Right hindlimb (tissue), 1 donor: ENCODE data around the gene PKHD1.

Source experiments
- DNase-seq: peaks from one replicate; pipeline ENCODE4 v3.0.0-alpha.2; 2018

The PKHD1 gene, protein sequence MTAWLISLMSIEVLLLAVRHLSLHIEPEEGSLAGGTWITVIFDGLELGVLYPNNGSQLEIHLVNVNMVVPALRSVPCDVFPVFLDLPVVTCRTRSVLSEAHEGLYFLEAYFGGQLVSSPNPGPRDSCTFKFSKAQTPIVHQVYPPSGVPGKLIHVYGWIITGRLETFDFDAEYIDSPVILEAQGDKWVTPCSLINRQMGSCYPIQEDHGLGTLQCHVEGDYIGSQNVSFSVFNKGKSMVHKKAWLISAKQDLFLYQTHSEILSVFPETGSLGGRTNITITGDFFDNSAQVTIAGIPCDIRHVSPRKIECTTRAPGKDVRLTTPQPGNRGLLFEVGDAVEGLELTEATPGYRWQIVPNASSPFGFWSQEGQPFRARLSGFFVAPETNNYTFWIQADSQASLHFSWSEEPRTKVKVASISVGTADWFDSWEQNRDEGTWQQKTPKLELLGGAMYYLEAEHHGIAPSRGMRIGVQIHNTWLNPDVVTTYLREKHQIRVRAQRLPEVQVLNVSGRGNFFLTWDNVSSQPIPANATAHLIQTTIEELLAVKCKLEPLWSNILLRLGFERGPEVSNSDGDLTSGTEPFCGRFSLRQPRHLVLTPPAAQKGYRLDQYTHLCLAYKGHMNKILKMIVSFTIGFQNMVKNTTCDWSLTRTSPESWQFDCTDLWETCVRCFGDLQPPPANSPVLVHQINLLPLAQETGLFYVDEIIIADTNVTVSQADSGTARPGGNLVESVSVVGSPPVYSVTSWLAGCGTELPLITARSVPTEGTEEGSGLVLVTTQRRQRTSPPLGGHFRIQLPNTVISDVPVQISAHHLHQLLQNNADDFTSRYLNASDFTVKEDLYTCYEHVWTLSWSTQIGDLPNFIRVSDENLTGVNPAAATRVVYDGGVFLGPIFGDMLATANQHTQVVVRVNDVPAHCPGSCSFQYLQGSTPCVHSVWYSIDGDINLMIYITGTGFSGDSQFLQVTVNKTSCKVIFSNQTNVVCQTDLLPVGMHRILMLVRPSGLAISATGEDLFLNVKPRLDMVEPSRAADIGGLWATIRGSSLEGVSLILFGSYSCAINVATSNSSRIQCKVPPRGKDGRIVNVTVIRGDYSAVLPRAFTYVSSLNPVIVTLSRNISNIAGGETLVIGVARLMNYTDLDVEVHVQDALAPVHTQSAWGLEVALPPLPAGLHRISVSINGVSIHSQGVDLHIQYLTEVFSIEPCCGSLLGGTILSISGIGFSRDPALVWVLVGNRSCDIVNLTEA (N-terminal part only)

DNA sequence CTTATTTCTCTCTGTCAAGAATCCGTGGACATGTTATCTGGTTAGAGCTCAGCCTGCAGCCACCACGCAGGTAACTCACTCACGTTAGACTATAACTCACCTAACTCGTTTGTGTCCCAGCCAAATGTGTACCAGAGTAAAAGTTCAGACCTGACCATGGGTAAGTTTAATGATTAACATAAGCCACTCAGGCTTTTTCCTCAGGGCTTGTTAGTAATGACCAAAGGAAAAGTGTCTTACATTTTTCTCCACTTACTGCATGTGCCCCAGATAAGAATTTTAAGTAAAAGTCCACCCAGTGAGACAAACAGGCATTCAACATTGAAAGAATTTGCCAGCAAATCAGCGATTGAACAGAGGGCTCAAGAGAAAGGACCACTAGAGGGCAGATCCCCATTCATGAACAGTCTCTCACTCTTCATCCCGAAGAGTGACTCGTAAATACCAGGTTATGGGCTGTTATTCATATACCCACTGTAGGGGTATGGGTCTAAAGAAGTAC is at the start of gene PKHD1:
Gene PKHD1, minus strand, starts transcription at position 116 of the 502 bp plus-strand sequence. CDS start 2,680 bp downstream, outside the sequence.
- DNase-seq, result no peak

DNA sequence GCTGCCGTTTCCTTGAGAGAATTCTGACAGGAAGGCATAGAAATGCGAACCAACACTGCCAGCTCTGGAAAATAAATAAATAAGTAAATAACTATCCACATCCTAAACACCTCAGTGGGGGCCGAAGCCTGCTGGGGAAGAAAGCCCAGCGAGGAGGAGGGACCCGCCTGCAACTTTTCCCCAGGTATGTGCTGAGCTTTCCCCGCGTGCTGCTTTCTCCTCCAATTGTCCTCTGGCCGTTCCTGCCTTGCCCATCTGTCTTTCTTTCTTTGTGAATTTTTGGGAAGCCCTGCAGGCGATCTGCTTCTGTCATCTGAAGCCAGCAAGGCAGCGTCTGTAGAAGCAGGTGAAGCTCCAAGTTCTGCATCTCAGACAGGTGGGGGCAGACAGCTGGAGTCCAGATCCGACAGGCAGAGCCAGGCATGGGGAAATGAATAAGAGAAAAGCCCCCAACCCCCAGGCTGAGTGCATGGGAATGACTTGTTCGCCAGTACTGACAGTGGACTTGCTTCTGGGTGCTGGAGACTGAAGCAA is 49.6 kb upstream of the PKHD1 start:
- no peak for DNase-seq

DNA sequence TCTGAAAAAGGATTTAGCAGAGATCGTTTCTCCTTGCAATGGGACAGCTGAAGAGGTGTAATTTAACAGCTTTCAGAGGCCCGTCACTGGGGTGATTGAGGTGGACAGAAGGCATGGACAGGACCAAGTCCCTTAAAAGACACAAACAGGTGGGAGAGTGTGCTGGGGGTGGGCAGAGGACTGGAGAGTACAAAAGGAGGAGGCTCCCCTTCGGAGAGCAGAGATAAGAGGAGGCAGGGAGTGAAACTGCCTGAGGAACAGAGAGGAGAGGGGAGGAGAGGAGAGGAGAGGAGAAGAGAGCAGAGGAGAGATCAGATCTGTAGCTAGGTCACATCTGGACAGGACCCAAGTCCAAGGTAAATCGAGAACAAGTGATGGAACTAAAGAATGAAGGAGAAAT is 48.6 kb upstream of the PKHD1 start:
- DNase-seq, result peak; percentile 60

DNA sequence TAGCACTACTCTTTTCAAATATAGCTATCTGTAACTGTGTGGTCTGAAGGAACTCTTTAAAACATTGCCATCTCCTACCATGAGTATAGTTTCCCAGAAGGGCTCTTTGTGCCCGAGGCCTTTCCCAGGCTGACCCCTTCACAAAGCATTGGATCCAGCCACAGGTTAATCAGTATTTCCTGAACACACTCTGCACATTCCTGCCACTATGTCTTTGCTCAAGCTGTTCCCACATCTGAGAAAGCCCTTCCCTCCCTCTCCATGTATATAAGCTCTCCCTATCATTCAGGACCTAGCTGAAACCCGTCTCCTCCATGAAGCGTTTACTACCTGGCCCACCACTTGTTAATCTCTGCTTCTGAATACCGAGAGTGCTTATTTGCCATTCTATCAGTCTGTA is 47.8 kb upstream of the PKHD1 start:
- DNase-seq, result no peak

DNA sequence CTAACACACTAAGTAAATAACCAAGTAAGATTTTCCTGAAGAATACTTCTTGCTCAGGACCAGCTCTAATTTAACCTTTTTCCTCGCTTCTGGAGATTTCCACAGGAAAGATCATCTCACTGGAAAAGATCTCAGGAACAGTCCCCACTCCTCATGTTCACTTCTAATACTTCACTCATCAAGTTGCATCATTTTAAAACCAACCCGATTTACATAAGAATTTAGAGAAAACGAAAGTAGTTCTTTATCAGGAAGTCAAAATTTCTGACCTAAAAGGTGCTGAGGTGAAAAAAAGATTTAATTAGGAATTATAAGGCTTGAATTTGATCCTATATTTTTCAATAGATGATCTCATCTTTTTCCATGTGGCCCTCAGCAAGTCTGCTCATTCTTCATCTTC is 46.6 kb upstream of the PKHD1 start:
- no peak for DNase-seq

DNA sequence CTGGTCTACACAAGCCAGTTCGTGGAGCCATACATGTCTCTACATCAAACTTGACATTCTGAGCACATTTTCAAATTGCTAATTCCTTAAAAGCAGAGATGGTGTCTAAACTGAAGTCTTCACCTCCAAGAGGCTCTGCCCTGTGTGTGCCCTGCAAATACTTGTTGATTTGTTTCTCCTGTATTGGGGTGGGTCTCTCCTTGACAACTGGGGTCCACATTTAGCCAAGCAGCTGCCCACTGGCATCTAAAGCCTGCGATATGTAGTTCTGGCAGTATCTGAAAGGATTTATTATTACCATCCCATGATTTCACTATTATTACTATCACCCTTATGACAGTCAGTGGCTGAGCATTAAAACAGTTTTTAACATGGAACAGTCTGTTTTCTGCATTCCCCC is 45.9 kb upstream of the PKHD1 start:
- DNase-seq, result no peak

DNA sequence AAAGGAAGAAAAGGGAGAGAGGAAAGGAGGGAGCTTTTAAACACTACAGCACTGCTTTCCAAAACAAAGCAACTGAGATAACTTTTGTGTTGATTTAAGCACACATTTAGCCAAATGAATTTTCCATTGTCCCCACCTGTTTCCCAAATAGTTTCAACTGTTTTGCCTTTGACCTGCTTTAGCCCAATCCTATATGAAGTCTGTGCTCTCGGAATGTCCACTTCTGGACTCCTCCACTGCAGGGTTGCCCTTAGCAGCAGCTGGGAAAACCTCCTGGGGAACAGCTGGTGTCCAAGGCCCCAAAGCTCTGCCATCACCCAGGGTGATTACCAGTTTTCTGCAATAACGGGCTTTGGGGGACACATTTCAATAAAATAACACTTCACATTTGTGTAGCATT is 44.9 kb upstream of the PKHD1 start:
- DNase-seq, result no peak

DNA sequence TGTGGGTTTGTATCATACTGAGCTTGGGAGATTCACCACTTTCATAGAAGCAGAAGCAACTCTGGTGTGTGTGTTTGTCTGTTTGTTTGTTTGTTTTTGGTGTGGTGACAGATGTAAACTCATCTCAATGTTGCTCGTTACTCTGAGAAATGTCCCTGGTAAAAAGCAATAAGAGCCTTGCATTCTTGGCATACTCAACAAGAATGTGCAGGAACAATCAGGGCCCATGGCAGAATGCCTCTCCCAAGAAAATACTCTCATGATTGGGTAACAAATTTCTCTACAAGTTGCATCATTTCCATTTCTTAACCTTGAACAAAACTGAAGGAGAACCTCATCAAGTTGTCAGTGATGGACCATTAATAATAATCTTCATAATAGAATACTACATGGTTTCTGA is 43.0 kb upstream of the PKHD1 start:
- no peak for DNase-seq

DNA sequence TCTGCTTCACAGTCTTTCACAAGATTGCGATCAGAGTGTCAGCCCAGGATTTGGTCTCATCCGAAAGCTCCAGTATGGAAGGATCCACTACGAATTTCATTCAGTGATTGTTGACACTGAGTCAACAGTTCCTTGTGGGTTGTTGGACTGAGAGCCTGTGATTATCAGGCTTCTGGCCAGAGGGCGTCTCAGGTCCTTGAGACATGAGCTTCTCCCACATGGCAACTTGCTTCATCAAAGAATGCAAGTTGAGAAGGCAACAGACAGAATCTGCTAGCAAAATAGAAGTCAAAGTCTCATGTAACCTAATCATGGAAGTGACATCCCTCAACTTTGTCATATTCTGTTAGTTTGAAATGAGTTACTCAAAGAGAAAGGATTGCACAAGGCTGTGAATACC is 40.5 kb upstream of the PKHD1 start:
- no peak for DNase-seq

DNA sequence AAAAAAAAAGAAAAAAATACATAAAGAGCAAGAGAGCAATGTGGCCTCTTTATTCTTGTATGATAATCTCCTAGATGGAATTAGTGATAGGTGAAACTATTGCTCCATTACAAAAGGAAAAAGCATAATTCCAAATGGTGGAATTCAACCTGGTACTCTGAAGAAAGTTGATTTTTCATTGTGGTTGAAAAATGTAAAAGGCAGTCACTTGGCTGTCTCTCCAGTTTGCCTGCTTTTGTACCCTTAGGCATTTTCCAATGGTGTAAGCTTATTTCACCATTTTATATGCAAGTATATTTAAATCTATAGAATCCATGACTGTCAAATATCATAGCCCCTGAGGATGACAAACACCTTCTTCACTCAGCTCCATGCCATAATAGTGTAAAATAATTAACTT is 38.8 kb upstream of the PKHD1 start:
- DNase-seq, result no peak

DNA sequence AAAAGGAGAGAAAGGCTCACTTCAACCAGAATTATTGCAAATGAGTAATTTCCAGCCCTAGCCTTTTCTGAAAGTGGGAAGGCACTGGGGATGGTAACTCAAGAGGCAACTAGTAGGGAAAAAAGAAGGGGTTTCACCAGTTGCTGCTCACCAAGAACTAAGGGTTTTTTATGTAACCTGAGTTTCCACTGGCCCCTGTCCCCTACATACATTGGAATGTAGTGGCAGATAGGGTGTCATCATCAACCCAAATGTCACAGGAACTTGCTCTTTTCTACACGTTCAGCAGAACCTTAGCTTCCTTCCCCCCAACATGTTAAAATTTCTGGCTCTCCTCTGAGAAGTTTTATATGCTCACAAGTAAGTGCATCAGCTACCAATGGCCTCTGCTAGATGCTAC is 38.2 kb upstream of the PKHD1 start:
- no peak for DNase-seq

DNA sequence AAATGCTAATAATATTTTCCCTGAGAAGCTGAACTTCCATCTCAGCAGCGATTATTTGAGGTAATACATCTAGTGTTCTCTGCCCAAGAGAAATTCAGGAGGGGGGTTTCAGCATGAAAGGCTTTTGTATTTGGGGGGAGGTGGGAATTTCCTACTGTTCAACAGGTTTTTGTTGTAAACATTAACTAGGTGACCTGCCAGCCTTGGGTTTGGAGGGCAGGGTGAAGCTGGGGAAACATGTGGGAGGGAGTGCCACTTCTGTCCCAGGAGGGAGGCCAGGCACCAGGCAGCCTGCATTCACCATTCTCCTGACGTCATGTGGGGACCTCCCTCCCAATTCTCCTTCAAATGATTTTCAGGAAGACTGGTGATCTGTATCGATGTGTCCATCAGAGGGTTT is 37.7 kb upstream of the PKHD1 start:
- no peak for DNase-seq

DNA sequence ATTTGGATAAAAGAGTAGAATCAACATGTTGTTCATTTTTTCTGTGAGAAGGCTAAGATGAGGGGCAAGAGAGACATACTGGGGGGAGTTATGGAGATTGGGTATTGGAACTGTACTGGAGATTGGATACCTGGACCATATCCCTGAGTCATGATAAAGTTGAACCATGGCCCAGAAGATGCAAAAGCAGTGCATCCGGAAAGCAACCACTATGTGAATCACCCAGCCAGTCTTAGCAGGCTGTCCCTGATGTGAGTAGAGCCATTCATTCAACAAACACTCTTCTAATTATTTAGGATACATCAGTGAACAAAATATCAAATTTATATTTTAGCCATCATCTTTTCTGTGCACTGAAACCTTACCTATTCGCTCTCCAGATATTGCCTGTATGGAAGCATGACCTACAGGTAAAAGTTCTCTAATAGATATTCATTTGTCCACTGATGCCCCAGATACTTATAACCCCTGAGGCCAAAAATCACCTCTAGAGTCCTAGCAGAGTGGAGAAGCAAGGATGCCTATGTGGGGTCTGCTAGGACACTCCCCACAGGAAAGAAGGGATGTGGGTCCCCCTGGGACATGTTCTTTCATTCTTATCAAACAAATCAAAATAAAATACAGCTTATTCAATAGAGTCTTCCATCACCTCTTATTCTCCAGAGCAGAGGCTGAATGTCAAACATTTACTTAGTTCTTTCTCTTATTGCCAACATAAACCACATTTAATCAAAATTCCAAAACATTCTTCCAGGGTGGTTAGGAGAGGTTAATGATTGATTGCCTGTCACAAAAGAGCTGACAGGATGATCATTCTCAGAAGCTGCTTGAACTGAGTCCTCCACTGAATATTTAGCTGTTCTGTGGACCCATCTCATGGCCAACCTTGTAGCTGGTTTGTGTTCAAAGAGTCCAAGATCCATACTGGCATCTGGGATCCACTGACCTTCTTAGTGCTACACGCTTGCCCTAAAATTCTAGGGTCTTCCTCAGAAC is 37.0 kb upstream of the PKHD1 start:
- no peak for DNase-seq

DNA sequence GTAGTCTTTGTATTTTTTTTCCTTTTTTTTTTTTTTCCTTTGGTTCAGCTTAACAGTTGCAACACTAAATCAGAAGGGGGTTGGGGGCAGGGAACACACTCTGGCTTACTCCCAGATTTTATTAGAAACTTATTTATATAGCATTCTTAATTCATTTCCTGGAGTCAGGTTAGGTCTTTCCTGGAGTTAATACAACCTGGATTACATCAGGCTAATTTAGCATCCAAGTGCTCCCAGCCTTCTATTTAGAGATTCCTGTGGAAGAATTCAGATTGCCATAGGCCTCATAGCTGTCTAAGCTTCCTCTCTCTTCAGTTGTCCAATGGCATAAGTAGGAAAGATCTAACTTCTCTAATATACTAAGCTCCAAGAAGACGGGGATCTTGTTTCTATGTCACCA is 35.8 kb upstream of the PKHD1 start:
- no peak for DNase-seq

DNA sequence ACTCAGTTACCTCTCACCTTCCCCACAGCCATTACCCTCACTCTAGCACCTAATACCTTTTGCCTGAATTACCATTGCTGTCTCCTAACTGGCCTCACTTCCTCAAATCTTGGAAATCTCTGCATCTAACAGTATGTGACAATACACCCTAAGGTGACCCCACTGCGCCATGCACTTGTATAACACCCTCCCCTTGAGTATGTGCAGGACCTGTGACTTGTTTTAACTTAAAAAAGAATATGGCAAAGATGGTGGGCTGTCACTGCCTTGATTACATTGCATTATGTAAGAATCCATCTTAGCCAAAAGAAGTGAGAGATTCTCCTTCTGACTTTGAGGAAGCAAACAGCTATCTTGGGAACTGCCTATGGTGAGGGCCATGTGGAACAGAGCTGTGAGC is 29.9 kb upstream of the PKHD1 start:
- DNase-seq, result no peak

DNA sequence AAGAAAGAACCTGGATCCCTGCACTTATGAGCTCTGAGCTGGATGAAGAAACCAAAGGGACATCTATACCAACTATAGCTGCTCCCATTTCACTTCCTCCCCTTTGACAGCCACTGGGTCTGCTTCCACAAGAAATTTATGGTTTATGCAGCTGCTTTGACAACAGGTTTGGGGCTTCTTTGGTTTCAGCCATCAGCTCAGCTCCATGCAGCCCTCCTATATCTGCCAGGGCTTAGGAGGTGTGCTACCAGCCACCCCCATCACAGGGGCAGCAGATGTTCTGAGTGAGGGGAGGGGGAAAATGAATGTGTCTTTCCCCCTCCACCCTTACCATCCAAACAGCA is 29.2 kb upstream of the PKHD1 start:
- DNase-seq, result peak; percentile 39

DNA sequence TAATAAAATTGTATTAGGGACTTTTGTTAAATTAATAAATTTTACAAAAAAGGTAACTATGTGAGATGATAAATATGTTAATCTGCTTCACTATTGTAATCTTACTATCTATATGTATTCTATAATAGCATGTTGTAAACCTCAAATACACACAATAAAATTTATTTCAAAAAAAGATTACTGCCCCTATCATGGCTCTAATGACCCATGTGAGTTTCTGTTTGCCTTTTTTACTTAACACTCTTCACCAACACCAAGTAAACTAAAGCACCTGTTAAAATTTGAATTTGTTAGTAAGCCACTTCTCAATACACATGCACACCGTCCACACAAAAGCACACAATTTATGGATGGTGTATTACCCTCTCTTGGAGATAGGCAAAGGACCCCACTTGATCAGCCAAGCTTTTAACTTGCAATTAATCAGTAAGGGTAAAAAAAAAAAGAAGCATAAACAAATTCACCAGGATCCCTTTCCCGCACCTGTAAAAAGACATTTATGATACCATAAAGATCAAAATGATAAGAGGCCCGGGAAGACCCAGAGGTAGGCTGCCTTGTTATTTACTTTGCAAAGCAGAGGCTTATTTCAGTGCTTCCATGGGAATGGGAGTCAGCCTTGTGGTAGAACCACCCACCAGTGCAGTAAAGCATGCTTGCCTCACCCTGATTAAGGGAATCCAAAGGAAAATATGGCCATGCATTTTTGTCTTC is 28.6 kb upstream of the PKHD1 start:
- no peak for DNase-seq

DNA sequence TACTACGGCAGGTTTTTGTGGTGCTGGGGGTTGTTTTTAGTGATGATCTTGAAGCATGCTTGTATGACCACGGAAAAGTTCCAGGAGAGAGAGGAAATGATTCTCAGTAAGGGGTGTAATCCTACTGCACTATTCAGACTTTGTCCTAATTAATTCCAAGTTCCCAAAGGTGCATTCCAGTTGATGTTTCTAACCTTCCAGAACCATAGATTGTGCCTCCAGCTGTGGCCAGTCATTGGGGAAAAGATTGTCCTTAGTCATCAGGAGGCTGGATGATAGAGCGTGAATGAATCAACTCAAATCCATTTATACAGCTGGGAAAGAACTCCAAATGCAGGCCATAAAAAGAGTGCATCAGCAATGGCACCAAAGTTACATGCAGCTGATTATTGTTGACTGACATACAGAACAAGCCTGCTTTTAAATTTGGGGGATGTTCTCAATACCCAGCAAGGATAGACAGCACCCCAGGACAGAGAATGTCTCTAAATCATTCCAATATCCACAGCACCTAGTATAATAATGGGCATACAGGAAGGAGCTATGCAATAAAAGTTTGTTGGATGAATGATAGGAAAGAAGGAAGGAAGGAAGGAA is 27.8 kb upstream of the PKHD1 start:
- no peak for DNase-seq

DNA sequence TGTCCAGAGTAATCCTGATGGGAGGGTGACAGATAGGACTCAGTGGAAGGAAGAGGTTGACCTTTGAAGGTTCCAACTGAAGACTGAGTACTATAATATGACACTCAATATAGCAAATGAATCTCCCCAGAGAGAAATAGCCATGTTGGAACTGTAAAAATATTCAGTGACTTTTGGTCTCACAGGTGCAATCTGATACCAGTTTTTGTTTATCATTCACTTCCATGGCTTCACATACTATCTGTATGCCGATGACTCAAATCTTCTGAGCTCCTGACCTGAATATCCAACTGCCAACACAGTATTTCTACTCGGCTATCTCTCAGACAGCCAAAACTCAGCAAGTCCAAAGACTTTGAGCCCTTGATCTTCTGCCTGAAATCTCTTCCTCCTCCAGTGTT is 21.8 kb upstream of the PKHD1 start:
- DNase-seq, result no peak

DNA sequence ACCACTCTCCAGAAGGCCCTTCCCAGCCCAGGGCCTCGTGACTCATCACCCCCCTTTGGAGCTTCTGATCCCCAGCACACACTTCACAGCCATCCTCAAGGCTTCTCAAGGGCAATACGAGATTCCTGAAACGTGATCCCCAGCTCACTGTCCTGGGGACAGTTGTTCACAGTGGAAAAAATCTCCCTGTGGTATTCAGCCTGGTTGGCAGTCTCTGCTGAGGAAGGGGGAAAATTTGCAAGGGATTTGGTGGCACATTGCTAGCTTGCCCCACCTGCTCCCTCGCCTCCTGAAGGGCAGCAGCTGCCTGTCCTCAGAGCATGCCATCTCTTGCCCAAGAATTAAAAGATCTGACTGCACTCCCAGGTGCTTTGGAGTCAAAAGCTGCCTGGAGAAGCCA is 20.7 kb upstream of the PKHD1 start:
- peak; percentile 61 for DNase-seq

DNA sequence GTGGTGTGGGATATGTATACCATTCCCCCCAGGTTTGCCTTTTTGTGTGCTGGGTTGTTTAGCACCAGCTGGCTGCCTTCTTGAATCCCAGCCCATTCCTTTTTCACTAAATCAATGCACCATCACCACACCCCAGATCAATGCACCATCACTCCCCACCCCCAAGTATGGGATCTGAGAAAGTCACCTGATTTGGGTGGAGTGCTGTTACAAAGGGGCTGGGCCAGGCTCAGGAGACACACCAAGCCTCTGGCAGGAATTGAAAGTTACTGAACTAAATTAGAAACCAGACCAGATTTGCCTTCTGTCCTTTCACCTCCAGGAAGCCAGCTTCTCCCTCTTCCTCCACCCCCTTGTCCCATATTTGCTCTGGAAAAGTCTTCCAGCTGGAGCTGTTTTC is 19.6 kb upstream of the PKHD1 start:
- no peak for DNase-seq
